Measurements from ENCODE around the gene CFAP68.
"Not testable (repeated sequence)": the region's sequence is repeated elsewhere in the genome, so short reads cannot be mapped to it uniquely, and the experiment has no call there.

CFAP68 gene

DNA sequence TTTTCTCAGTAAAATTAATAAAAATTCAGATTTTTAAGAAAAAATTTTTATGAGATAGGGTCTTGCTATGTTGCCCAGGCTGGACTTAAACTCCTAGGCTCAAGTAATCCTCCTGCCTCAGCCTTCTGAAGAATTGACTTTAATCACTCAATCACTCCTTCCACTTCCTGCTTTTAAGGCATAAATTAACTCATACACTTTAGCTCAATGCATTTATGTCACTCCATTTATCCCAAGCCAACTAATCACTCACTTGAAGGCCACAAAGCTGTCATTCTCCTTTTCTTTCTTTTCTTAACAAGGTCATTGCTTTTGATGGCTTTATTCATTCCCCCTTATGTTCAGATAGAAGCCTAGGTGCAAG is 8.8 kb upstream of the CFAP68 start:
- DNase-seq (ENCODE audit: low read depth in 3 of 3): no peak

DNA sequence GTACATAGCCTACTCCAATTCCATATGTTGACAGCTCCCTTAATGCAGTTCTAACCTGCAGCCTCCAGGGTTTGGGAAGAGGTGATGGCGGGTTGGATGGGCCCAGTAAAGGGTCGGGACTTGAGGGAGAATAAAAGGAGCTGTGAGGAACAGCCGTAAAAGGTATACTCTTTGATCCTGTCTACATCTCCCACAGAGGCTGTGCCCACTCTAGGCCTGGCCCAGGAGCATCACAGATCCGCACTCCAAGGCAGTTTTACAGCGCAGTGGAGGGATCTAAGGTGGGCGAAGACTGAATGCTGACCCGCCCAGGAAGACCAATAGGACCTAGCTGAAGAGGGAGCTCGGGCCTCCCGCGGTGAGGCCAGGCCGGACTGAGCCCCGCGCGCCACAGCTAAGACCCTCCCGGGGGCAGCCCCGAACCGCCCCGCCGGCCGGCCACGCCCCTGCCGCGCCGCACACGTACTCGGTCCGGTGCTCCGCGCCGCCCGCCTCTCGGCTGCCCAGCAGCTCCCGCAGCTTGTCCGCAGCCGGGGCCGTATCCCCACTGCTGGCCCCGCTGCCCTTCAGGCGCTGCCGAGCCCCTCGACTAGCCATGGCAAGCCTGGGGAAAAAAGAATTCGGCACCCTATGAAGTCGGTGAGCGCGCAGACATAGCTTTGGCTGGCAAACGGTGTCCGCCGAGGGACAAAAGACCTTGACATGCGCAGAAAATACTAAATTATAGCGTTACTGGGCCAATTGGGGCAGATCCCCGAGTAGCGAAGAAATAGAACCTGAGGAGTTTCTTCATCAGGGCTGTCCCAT is 8.3 kb upstream of the CFAP68 start, which contains the start of gene ALG9:
TSS of gene ALG9 (minus strand) at position 696 of the 807 bp plus-strand sequence. CDS start at position 597, 99 bp downstream.
- DNase-seq (ENCODE audit: low read depth in 3 of 3): peak; percentile 78 to 93 (median 84)

DNA sequence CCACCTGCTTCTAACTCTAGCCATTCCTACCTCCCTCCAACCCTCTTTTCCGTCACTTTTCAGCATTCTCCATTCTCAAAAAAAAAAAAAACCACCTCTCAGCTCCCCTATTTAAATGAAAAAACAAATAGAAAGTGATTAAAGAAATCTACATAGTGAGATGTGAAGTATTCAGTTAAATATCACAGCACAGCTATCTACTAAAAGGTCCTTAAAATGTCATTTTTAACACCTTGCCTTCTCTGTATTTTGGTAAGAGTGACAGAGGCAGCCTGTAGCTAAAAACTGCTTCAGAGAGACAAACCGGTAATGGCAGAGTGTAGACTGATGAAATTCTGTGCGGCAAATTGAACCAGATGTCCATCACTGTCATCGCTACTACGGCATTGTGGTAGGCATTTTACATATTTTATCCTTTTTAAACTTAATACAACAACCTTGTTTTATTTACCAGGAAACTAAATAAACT is 7.6 kb upstream of the CFAP68 start:
- no peak for DNase-seq (ENCODE audit: low read depth in 3 of 3)

DNA sequence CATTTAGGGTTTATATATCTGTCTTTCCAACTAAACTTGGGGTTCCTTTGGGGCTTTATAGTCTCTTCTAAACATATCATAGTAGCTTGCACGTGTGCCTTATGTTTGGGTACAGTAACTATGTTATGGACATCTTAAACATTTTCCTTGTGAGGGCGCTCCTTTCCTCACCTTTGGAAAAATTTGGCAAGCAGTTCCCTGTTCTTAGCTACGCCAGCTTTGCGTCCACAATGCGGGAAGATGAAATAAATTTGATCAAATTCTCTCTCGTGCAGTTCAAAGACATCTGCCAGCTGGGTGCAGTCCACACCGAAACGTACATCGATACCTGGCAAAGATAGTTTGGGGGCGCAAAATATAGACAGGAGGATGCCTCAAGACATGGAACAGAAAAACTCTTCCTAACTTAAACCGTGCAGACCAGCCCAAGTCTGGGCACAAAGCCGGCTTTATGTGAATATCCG is 924 bp upstream of the CFAP68 start:
- DNase-seq (ENCODE audit: low read depth in 3 of 3): no peak

DNA sequence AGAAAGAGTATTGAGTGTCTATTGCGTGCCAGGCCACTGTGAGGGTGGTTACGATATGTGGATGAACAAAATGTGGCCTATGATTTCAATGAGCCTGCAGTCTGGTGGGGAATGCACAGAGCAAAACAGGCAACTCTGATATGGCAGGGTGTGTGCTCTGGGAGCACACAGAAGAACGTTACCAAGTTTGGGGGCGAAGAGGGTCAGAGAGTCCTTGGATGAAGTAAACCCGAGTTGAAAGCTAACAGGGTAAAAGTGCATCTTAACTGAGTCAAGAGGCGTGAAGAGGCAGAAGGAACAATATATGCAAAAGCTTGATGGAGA is 258 bp downstream of the CFAP68 start:
- no peak for DNase-seq (ENCODE audit: low read depth in 3 of 3)

DNA sequence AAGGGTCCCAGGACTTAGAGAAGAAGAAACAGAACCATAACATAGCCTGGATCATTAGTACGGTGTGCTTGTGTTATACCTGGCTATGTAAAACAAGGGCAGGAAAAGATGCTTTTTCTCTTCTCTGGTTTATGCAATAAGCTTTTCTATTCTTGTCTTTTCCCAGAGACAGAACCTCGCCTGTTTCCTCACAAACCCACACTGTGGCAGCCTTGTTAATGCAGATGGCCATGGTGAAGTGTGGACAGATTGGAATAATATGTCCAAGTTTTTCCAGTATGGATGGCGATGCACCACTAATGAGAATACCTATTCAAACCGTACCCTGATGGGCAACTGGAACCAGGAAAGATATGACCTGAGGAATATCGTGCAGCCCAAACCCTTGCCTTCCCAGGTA is 2.9 kb downstream of the CFAP68 start:
- DNase-seq (ENCODE audit: low read depth in 3 of 3): no peak

DNA sequence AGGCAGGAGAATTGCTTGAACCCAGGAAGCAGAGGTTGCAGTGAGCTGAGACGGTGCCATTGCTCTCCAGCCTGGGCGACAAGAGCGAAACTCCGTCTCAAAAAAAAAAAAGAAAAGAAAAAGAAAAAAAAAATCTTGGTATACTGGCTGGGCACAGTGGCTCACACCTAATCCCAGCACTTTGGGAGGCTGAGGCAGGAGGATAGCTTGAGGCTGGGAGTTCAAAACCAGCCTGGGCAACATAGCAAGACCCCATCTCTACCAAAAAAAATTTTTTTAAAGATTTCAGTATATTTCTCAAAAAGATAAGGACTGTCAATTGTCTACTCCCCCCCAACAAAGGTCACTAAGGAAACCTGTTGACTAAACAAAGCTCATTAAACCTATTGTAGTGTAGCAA is 5.7 kb downstream of the CFAP68 start:
- DNase-seq (ENCODE audit: low read depth in 3 of 3): not testable (repeated sequence)

DNA sequence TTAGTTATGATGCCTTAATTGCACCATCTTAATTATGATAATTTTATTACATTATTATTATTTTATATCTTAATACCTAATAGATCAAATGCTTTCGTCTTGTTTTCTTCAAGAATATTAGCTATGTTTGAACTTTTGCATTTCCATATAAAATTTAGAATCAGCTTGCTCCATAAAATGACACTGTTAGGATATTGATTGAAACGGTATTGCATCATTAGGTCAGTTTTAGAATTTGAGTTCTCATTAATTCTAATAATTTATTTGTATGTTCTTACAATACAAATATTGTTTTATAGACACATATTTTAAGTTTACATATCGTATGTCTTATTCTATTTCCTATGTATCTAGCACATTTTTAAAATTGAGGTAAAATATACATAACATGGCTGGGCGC is 6.7 kb downstream of the CFAP68 start:
- DNase-seq (ENCODE audit: low read depth in 3 of 3): no peak

DNA sequence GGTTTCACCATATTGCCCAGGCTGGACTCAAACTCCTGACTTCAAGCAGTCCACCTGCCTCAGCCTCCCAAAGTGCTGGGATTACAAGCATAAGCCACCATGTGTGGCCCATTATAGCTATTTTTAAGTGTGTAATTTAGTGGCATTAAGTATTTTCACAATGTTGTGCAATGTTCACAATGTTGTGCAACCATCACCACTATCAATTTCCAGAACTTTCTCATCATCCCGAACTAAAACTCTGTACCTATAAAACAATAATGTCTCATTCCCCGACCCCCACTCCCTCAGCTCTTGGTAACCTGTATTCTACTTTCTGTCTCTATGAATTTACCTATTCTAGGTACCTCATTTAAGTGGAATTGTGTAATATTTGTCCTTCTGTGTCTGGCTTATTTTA is 7.5 kb downstream of the CFAP68 start:
- no peak for DNase-seq (ENCODE audit: low read depth in 3 of 3)

DNA sequence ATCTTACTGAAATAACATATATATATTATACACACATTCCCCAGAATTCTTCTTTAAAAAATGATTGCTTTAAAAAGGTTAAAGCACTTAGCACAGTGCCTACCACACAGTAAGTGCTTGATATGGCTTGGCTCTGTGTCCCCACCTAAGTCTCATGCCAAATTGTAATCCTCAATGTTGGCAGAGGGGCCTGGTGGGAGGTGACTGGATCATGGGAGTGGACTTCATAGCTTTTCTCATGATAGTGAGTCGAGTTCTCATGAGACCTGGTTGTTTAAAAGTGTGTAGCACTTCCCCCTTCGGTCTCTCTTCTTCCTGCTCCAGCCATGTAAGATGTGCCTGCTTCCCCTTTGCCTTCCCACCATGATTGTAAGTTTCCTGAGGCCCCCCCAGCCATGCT is 26.1 kb downstream of the CFAP68 start:
- DNase-seq (ENCODE audit: low read depth in 3 of 3): no peak

DNA sequence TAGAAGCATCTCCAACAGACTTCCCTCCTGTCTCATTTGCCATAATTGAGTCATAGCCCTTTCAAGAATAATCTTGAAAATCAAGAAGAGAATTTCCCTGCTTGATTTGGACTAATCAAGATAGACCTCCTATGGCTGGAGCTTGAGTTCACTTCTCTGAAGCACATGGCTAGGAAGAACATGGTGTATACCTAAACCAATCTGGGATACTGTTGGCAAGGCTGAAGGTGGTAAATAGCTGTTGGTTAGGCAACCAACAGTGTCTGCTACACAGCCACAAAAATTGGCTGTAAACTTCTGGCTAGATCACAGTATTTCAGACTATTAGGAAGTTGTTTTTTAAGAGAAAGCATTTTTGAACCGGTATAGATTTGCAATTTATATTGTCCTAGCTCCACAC is 27.3 kb downstream of the CFAP68 start:
- DNase-seq (ENCODE audit: low read depth in 3 of 3): no peak

DNA sequence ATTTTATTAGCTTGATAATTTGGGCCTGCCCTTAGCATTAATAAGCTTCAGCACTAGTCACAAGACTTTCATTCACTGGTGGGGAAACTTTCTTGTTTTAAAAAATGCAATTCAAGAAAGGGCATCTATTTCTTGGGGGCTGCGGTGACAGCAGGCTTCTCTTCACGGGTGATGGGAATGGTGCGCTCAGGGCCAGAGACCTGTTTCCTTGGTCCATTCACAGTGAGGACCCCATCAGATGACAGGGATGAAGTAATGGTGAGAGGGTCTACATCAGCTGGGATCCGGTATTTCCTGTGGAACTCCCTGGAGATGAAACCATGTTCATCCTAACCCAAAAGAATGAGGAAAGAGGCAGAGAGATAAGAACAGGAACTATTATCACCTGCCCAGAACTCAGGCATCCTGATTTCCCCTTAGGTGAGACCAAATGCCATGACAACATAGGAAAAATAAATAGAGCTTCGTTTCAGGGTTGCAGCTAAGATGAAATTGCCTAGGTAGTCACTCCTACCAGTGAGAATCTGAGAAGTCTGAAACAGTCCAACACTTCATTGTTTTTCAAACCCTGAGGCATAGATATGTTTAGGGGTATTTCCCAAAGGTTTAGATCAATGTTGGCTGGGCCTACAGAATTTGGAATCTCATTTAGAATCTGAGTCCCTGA is 29.4 kb downstream of the CFAP68 start:
- DNase-seq (ENCODE audit: low read depth in 3 of 3): no peak

DNA sequence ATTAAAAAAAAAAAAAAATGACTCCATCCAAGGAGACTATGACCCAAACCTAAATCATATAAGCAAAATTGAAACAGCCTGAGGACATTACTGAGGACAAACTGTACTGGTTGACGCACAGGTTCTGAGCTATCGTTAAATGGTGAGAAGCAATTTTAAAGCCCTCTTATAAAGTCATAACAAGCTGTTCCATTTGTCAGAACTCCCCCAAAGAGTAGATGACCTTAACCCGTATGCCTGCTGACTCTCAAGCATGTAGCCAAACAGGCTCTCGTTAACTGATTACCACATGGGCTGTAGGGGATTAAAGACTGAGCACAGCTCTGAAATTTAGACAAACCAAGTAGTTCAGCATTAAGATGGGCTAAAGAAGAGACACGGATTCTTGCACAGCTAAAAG is 30.0 kb downstream of the CFAP68 start:
- DNase-seq (ENCODE audit: low read depth in 3 of 3): no peak

DNA sequence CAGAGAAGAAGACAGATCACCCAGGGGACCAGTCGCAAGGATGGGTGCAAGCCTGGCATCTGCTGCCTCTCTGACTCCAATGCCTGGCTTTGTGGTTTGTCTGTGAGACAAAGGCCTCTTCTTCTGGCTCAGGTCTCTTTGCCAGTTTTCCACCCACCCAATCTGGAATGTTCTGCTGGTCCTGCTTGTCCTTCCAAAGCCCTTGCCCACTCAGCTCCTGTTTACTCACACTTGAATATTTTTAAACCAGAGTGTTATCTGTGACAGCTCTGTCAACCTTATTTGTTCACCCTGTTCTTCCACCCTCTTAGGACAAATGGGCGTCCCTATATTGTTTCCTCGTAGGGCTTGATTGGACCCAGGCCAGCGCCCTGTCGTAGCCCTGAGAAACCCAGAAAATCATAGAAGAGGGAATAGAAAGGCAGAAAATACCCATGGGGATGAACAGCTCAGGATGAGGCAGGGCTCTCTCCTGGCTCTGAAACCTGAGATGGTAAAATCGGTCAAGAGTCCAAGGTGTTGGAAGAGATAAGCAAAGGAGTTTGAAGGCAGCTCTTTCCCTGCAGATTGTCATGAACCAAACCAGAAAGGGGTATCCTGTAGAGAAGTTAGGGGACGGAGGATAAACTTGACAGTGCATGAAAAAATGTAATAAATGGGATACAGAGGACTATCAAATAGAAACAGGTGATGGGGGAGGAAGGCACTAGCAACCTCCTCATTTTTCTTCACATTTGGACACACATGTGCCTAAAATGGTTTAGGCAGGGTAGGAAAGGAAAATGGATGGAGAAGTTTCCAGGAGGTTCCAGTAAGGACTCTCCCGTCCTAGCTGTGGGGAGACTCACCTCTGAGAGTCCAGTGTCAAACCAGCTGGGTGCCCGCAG is 31.6 kb downstream of the CFAP68 start:
- DNase-seq (ENCODE audit: low read depth in 3 of 3): no peak

DNA sequence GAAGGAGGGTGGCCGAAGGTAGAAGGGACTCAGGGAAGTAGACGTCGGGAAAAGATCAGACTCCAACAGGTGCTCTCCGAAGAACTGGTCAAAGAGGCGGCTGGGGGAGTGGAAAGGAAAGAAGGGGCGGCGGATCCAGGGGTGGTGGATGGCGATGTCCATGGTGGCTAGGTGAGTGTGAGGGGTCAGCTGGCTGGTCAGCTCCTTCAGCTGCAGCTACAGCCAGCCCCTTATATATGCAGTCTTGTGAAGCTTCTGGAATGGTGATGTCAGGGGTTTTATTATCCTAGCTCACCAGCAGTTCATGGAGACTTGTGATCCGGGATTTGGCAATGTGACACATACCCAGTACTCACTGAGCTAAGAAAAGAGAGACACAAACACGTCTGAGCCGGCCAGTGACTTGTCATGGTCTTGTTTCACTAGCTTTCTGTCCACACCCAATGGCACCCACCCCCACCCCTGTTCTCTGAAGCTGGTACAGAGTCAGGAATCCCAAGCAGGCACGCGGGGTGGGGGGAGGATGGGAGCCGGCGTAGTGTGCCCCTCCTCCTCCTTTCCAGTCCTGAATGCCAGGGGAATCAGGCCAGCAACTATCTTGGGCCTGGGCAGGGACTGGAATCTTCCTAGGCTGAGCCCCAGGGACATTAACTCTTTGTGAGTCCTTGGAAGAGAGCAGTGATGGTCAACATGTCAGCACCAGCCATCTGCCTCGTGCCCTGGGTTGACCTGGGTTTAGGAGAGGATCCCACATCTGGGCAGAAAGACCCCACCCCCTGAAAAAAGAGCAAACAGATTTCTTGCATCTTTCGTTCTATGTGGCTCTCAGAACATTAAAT is 32.4 kb downstream of the CFAP68 start, which contains the start of gene CRYAB:
TSS of gene CRYAB (minus strand) at position 208 of the 839 bp plus-strand sequence. CDS start at position 162, 46 bp downstream.
- no peak for DNase-seq (ENCODE audit: low read depth in 3 of 3)

DNA sequence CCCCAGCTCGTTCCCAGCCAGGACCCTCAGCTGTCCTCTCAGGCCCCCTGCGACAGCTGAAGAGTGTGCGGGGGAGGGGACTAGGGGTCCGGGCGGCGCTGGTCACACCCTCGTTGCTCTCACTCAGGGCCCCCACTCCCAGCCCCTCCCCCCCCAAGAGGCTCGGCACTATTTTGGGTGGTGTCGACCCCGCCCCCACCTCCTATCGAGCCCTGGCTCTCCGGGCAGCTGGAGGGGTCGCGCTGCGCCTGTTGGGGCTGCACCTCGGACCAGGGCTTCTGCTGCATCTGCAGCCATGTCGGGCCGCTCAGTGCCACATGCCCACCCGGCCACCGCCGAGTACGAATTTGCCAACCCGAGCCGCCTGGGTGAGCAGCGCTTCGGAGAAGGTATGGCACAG is 33.2 kb downstream of the CFAP68 start, which contains the start of gene HSPB2:
TSS of gene HSPB2 (plus strand) at position 200 of the 400 bp plus-strand sequence. CDS start at position 296, 96 bp downstream.
- no peak for DNase-seq (ENCODE audit: low read depth in 3 of 3)

DNA sequence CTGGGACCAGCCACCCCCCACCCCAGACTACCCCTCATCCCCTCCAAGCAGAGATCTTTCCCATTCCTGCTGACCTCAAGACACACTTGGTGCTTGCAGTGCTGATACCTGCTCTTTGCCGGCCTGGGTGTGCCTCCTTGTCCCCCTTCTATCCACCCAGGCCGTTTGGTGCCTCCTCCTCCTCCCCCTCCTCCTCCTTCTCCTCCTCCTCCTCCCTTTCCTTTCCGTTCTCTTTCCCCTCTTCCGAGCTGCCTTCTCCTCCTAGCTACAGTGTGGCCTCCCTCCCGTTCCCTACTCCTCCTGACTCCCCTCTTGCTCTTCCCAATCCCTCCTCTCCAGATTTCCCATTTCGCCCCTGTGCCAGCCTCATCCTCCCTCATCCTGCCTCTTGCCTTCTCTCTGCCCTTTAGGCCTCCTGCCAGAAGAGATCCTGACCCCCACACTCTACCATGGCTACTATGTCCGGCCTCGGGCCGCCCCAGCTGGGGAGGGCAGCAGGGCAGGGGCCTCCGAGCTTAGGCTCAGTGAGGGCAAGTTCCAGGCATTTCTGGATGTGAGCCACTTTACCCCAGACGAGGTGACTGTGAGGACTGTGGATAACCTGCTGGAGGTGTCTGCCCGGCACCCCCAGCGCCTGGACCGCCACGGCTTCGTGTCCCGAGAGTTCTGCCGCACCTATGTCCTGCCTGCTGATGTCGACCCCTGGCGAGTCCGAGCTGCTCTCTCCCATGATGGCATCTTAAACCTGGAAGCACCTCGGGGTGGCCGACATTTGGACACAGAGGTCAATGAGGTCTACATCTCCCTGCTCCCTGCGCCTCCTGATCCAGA is 33.9 kb downstream of the CFAP68 start:
- DNase-seq (ENCODE audit: low read depth in 3 of 3): no peak

DNA sequence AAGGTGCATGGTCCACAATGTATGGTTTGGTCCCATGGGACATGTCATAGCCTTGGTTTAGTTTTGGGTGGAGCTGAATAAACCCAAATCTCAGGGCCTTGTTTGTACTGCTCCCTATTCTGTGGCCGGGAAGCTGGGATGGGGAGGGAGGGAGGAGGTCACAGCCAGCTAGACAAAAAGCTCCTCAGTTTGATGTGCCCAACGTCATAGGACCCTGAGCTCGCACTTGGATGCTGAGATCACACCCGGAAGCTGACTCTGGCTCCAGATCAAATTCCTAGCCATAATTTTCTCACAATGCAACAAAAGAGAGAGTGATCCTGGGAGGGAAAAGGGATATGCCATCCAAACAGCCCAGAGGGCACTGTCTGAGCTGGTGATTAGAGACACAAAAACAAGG is 34.7 kb downstream of the CFAP68 start:
- DNase-seq (ENCODE audit: low read depth in 3 of 3): no peak

DNA sequence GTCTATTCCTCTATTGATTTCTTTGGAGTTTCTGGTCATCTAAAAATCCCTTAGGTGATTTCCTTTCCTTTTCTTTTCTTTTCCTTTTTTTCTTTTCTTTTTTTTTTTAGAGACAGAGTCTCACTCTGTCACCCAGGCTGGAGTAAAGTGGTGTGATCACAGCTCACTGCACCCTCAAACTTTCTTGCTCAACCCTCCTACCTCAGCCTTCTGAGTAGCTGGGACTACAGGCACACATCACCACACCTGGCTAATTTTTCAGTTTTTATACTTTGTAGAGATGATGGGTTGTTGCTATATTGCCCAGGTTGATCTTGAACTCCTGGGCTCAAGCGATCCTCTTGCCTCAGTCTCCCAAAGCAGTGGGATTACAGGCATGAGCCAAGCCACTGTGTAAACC is 37.4 kb downstream of the CFAP68 start:
- no peak for DNase-seq (ENCODE audit: low read depth in 3 of 3)

DNA sequence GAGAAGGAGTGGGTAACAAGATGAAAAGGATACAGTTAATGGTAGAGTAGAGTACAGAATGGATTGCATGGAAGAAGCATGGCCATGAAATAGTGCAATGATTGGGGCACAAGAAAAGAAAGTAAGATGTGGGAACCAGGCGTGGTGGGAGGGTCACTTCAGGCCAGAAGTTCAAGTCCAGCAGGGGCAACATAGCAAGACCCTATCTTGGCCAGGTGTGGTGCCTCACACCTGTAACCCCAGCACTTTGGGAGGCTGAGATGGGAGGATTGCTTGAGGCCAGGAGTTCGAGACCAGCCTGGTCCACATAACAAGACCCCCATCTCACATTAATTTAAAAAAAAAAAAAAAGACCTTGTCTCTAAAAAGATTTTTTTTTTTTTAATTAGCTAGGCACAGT is 38.0 kb downstream of the CFAP68 start:
- DNase-seq (ENCODE audit: low read depth in 3 of 3): no peak
